ENCODE results near the gene CCDC27. TPM values are rescaled to one million over a fixed set of nuclear protein-coding genes. Genes with fewer than 3 reads are reported as not detected.
A peak's percentile ranks its signal among the peaks of the same experiment; 100 is the strongest.

The CCDC27 gene
- total and polyA plus RNA-seq, 2 of the 13 experiments (the other 11 are each of a cell fraction or from before 2014, with no cell fraction given): not detected

DNA sequence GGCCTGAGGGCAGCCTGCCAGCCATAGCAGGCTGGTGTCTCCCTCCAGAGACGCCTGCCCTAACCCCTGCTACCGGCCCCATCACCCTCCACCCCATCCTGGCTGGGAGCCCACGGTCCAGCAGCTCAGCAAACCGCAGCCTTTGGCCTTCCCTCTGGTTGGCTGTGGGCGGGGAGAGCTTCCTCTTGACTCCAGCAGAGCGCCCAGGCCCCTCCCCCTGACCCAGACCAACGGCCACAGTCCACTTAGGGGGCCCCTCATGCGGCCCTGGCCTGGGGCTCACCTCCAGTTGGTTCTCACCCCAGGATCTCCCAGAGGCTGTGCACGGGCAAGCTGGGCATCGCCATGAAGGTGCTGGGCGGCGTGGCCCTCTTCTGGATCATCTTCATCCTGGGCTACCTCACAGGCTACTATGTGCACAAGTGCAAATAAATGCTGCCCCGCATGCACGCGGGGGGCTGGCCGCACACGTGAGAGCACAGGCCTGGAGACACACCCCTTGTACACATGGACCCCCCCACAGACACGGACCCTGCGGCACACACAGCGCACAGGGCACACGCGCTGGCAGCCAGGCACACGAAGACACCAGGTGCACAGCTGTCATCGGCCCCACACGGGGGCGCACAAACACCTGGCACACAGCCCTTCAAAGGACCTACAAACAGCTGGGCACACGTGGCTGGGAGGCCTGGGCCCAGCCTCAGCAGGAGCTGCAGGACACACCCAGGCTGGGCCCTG lies 23.4 kb downstream of the CCDC27 start (continued):
- TF ChIP-seq, protein P1, sequence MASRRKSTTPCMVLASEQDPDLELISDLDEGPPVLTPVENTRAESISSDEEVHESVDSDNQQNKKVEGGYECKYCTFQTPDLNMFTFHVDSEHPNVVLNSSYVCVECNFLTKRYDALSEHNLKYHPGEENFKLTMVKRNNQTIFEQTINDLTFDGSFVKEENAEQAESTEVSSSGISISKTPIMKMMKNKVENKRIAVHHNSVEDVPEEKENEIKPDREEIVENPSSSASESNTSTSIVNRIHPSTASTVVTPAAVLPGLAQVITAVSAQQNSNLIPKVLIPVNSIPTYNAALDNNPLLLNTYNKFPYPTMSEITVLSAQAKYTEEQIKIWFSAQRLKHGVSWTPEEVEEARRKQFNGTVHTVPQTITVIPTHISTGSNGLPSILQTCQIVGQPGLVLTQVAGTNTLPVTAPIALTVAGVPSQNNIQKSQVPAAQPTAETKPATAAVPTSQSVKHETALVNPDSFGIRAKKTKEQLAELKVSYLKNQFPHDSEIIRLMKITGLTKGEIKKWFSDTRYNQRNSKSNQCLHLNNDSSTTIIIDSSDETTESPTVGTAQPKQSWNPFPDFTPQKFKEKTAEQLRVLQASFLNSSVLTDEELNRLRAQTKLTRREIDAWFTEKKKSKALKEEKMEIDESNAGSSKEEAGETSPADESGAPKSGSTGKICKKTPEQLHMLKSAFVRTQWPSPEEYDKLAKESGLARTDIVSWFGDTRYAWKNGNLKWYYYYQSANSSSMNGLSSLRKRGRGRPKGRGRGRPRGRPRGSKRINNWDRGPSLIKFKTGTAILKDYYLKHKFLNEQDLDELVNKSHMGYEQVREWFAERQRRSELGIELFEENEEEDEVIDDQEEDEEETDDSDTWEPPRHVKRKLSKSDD (CRISPR knock-in tag; IDR thresholded peaks at IDR 0.05; ENCODE audit: low read depth): peak; percentile 63
- peak; percentile 79 for TF ChIP-seq ZNF772 (CRISPR knock-in tag; IDR thresholded peaks at IDR 0.05)
- TF ChIP-seq, protein P2, sequence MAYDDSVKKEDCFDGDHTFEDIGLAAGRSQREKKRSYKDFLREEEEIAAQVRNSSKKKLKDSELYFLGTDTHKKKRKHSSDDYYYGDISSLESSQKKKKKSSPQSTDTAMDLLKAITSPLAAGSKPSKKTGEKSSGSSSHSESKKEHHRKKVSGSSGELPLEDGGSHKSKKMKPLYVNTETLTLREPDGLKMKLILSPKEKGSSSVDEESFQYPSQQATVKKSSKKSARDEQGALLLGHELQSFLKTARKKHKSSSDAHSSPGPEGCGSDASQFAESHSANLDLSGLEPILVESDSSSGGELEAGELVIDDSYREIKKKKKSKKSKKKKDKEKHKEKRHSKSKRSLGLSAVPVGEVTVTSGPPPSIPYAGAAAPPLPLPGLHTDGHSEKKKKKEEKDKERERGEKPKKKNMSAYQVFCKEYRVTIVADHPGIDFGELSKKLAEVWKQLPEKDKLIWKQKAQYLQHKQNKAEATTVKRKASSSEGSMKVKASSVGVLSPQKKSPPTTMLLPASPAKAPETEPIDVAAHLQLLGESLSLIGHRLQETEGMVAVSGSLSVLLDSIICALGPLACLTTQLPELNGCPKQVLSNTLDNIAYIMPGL (CRISPR knock-in tag; IDR thresholded peaks at IDR 0.05; ENCODE audit: borderline replicate concordance in 1 of 2, low read depth in 1 of 2): peak; percentile 82; a peak in 3 of 4 replicates
- TF ChIP-seq ZNF724P (CRISPR knock-in tag; IDR thresholded peaks at IDR 0.05; ENCODE audit: borderline replicate concordance): peak; percentile 53; the same call in 1 of the 2 replicates
- no peak for TF ChIP-seq SMAD1 (CRISPR knock-in tag; IDR thresholded peaks at IDR 0.05; ENCODE audit: borderline replicate concordance, low read depth)
- TF ChIP-seq ZNF335 (CRISPR knock-in tag; IDR thresholded peaks at IDR 0.05): no peak
- 0 out of 2 replicates have a peak, but pooled peaks have one; percentile 50 for TF ChIP-seq ETV6 (CRISPR knock-in tag; conservative IDR thresholded peaks at IDR 0.05)
- no peak for TF ChIP-seq TSC22D2 (CRISPR knock-in tag; IDR thresholded peaks at IDR 0.05; ENCODE audit: borderline replicate concordance)
- TF ChIP-seq, protein P3, sequence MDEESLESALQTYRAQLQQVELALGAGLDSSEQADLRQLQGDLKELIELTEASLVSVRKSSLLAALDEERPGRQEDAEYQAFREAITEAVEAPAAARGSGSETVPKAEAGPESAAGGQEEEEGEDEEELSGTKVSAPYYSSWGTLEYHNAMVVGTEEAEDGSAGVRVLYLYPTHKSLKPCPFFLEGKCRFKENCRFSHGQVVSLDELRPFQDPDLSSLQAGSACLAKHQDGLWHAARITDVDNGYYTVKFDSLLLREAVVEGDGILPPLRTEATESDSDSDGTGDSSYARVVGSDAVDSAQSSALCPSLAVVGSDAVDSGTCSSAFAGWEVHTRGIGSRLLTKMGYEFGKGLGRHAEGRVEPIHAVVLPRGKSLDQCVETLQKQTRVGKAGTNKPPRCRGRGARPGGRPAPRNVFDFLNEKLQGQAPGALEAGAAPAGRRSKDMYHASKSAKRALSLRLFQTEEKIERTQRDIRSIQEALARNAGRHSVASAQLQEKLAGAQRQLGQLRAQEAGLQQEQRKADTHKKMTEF (CRISPR knock-in tag; IDR thresholded peaks at IDR 0.05): peak; percentile 72
- peak; percentile 41; the same call in 1 of the 2 replicates for TF ChIP-seq ISL2 (CRISPR knock-in tag; IDR thresholded peaks at IDR 0.05)
- TF ChIP-seq, protein P4, sequence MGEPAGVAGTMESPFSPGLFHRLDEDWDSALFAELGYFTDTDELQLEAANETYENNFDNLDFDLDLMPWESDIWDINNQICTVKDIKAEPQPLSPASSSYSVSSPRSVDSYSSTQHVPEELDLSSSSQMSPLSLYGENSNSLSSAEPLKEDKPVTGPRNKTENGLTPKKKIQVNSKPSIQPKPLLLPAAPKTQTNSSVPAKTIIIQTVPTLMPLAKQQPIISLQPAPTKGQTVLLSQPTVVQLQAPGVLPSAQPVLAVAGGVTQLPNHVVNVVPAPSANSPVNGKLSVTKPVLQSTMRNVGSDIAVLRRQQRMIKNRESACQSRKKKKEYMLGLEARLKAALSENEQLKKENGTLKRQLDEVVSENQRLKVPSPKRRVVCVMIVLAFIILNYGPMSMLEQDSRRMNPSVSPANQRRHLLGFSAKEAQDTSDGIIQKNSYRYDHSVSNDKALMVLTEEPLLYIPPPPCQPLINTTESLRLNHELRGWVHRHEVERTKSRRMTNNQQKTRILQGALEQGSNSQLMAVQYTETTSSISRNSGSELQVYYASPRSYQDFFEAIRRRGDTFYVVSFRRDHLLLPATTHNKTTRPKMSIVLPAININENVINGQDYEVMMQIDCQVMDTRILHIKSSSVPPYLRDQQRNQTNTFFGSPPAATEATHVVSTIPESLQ (CRISPR knock-in tag; conservative IDR thresholded peaks at IDR 0.05): no peak; the same call in 1 of the 2 replicates
- peak; percentile 41; the same call in 1 of the 2 replicates for TF ChIP-seq ZNF121 (CRISPR knock-in tag; IDR thresholded peaks at IDR 0.05)
- TF ChIP-seq DMAP1 (CRISPR knock-in tag; IDR thresholded peaks at IDR 0.05): peak; percentile 85
- peak; percentile 74; the same call in 1 of the 2 replicates for TF ChIP-seq ZBTB20 (CRISPR knock-in tag; IDR thresholded peaks at IDR 0.05; ENCODE audit: borderline replicate concordance, low read depth)
- TF ChIP-seq, protein P5, sequence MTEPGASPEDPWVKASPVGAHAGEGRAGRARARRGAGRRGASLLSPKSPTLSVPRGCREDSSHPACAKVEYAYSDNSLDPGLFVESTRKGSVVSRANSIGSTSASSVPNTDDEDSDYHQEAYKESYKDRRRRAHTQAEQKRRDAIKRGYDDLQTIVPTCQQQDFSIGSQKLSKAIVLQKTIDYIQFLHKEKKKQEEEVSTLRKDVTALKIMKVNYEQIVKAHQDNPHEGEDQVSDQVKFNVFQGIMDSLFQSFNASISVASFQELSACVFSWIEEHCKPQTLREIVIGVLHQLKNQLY (CRISPR knock-in tag; IDR thresholded peaks at IDR 0.05): no peak
- TF ChIP-seq, protein P6, sequence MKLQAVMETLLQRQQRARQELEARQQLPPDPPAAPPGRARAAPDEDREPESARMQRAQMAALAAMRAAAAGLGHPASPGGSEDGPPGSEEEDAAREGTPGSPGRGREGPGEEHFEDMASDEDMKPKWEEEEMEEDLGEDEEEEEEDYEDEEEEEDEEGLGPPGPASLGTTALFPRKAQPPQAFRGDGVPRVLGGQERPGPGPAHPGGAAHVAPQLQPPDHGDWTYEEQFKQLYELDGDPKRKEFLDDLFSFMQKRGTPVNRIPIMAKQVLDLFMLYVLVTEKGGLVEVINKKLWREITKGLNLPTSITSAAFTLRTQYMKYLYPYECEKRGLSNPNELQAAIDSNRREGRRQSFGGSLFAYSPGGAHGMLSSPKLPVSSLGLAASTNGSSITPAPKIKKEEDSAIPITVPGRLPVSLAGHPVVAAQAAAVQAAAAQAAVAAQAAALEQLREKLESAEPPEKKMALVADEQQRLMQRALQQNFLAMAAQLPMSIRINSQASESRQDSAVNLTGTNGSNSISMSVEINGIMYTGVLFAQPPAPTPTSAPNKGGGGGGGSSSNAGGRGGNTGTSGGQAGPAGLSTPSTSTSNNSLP (IDR thresholded peaks at IDR 0.05; ENCODE audit: low read depth, low read length): no peak
- TF ChIP-seq ZC3H13 (CRISPR knock-in tag; IDR thresholded peaks at IDR 0.05): peak; percentile 89; the same call in 1 of the 2 replicates
- no peak for TF ChIP-seq ZNF674 (CRISPR knock-in tag; IDR thresholded peaks at IDR 0.05; ENCODE audit: low read depth)
